Measurements from ENCODE around the gene CERS6. TPM values are rescaled to one million over a fixed set of nuclear protein-coding genes. Genes with fewer than 3 reads are reported as not detected.
"Not testable (repeated sequence)": the region's sequence is repeated elsewhere in the genome, so short reads cannot be mapped to it uniquely, and the experiment has no call there.

The CERS6 gene
- total RNA-seq, 1 donor from 2014 or later: 23.1 TPM

DNA sequence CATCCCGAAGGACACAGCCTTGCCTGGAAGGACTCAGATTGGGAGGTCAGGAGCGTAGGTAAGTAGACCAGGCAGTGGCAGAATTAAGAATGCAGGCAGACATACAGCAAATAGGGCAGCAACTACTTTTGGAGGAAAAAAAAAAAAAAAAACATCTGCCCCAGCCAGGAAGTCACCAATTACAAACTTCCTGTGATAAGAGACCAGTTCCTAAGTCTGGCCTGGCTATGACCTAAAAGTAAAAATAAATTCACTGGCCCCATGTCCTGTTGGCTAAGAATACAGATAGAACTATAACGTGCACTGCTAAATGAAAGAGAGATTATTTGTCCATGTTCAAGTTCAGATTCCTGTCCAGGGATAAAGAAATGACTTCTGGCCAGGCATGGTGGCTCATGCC lies 301.2 kb downstream of the CERS6 start:
- no peak for DNase-seq (ENCODE audit: low spot score)

GRCh38 chr2:168758970-168759820 lies 303.1 kb downstream of the CERS6 start:
- no peak for DNase-seq (ENCODE audit: low spot score)

GRCh38 chr2:168765401-168765800 lies 309.3 kb downstream of the CERS6 start:
- no peak for DNase-seq (ENCODE audit: low spot score)

DNA sequence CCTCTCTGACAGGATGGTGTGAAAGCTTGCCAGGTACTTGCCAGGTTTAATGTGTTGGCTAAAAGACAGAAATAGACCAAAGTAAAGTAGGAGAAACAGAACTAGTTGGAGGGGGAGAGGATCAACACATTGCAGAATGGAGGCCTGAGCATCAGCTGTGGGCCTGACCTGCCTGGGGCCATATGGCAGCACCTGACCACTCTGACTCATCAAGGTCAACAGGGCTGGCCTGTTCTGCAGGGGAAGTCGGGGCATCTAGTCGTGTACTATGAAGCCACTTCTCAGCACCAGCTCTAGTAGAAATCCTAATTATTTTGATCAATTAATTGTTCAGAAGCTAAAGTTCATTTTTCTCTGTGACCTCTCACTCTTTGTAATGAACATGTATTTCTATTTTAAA lies 310.5 kb downstream of the CERS6 start:
- no peak for DNase-seq (ENCODE audit: low spot score)

DNA sequence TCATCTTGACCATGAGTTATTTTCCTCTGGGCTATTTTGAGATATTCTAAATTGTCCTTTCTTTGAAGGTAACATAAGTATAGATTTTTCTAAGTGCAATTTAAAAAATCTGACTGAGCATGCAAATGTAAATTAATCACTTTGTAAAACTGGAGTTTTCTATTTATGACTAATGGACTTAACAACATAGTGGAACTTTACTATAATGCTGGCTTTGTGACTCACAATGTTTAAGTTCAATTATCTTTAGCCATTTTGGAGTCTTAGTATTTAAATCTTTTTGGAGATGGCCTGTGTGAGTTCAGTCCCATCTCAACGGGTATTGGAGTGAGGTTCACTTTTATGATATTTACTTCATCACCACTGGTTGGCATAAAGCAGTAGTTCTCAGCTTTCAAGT lies 311.2 kb downstream of the CERS6 start:
- no peak for DNase-seq (ENCODE audit: low spot score)

- not testable (repeated sequence) for DNase-seq (ENCODE audit: low spot score)
Observed at GRCh38 chr2:168768357-168768756, 312.3 kb downstream of the CERS6 start.

GRCh38 chr2:168770796-168771195 lies 314.7 kb downstream of the CERS6 start:
- no peak for DNase-seq (ENCODE audit: low spot score)

- no peak for DNase-seq (ENCODE audit: low spot score)
Observed at GRCh38 chr2:168772704-168773103, 316.6 kb downstream of the CERS6 start.

- no peak for DNase-seq (ENCODE audit: low spot score)
Observed at GRCh38 chr2:168773128-168773527, 317.1 kb downstream of the CERS6 start.

GRCh38 chr2:168773719-168774521 lies 317.8 kb downstream of the CERS6 start:
- DNase-seq (ENCODE audit: low spot score): no peak

- no peak for DNase-seq (ENCODE audit: low spot score)
Observed at GRCh38 chr2:168775837-168776236, 319.8 kb downstream of the CERS6 start.

GRCh38 chr2:168780669-168781071 lies 324.6 kb downstream of the CERS6 start:
- DNase-seq (ENCODE audit: low spot score): no peak

DNA sequence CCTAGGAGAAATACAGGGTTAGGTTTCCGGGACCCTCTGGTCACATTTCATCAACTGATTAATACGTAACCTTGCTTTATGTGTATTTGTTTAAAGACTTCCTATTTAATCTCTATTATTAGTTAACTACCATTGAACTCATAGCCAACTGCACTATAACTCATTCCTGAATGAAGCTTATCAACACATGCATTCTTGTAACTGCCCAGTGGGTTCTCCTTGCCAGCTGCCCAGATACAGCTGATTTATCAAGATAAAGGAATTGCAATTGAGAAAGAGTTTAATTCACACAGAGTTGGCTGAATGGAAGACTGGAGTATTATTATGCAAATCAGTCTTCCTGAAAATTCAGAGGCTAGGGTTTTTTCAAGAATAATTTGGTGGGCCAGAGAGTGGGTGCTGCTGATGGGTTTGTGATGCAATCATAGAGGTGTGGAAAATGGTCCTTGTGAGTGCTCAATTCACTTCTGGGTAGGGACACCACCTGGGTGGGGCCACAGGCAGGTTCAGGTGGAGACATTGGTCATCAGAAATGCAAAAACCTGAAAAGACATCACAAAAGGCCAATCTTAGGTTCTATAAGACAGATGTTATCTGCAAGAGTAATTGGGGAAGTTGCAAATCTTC lies 325.2 kb downstream of the CERS6 start:
- no peak for DNase-seq (ENCODE audit: low spot score)

- no peak for DNase-seq (ENCODE audit: low spot score)
Observed at GRCh38 chr2:168782271-168782670, 326.2 kb downstream of the CERS6 start.

GRCh38 chr2:168784993-168785392 lies 328.9 kb downstream of the CERS6 start:
- DNase-seq (ENCODE audit: low spot score): no peak

GRCh38 chr2:168787098-168787781 lies 331.2 kb downstream of the CERS6 start:
- DNase-seq (ENCODE audit: low spot score): no peak

GRCh38 chr2:168787782-168788376 lies 331.8 kb downstream of the CERS6 start:
- DNase-seq (ENCODE audit: low spot score): no peak

DNA sequence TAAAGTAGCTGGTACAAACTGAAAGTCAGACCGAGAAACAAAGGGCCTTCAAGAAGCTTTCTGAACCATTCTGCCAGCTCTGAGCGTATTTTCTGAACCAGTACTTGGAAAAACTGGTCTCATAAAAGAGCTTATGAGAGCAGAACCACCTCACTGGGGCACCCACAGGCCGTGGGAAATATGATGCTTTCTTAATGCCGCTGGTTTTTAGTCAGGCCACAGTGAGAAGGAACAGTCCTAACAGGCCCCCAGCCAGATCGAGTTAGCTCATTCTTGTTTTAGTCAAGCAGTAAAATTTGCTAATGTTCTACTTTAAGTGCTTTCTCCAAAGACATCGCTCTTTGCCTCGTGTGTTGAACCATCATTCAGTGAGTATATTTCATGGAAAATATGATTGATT lies 333.7 kb downstream of the CERS6 start:
- DNase-seq (ENCODE audit: low spot score): no peak

DNA sequence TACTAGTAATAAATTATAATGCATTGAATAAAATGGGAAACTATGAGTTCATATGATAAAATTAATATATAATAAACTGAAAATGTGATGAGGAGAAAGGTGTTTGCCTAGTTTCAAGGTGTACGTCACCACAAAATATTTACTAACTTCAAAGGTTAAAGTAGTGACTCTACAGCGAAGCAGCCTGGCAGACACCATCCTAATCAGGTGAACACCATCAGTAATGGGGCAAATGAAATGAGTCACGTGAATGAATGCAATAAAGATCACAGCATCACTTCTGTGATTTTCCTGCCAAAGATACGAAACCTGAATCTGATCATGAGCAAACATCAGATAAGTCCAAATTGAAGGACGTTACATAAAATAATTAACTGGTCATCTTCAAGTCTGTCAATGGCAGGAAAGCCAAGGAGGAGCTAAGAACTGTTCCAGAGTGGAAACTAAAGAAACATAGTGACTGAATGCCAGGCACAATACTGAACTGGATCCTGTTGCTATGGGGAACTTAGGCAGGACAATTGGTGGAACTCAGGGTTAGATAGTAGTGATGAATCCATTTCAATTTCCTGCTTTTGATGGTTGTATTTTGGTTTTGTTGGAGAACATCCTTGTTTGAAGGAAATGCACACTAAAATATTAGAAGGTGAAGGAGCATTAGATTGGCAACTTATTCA lies 334.3 kb downstream of the CERS6 start:
- DNase-seq (ENCODE audit: low spot score): no peak

- not testable (repeated sequence) for DNase-seq (ENCODE audit: low spot score)
Observed at GRCh38 chr2:168791140-168791539, 335.1 kb downstream of the CERS6 start.

All from mesenteric fat pad (tissue), 1 donor.